Measurements from ENCODE around the gene GSTA3.
A peak's percentile ranks its signal among the peaks of the same experiment; 100 is the strongest.
"Not testable (repeated sequence)": the region's sequence is repeated elsewhere in the genome, so short reads cannot be mapped to it uniquely, and the experiment has no call there.

Gene GSTA3

DNA sequence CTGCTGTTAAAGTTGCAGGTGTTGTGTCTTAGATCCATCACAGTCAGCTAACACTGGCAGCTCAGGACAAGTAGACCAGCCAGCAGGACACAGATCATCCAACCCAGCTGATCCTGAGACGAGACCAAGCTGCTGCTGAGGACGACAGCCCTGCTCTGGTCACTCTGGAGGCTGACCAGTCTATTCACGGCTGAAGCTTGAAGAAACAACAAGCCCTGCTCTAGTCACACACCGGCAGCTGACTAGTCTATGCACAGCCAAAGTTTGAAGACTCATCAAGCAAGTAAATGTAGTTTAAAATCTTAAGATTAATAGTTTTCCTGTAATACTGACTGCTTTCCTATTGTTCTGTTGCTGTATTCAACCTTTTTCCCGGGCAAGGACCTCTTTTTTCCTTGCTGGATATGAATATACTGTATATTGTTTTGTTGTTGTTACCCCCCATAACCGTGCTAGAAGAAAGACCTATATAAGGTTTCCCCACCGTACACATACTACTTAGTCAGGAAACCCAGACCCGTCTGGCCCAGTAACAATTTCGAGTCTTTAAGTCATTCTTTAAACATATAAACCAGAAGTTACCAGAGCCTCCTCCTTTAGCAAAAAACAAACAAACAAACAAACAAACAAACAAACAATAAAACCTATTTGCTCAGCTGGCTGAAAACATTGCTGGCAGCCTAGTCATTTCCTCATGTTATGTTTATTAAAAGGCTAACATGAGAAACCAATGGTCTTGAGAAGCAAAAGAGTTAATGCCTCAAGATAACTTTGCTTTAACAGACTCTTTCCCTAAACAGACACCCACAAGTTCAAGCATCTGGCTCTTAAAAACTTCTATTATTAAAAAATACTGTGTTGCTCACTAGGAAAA is 16.7 kb upstream of the GSTA3 start:
- in situ Hi-C loops (cut with MboI; ENCODE audit: low sequenced_read_pairs), result no loop called here
- no peak overlapping the region for H3K4me3 ChIP-seq
- no peak for DNase-seq (ENCODE audit: low spot score in 2 of 2)

GRCh38 chr6:52925042-52925441 is 15.5 kb upstream of the GSTA3 start:
- in situ Hi-C loops (cut with MboI; ENCODE audit: low sequenced_read_pairs), result no loop called here
- Histone ChIP-seq H3K27me3 (ENCODE audit: low read depth) (no peaks in the 10 kb centered on the region), H3K4me3 (no peak overlapping the region), H3K4me1 (peaks cover 45% of the 10 kb centered on the region), H3K9me3 (no peaks in the 10 kb centered on the region; the same call in 1 of the 2 replicates), H3K36me3 (replicated peaks) (no peaks in the 10 kb centered on the region)
- peak in 1 of 2 experiments; percentile 22 for DNase-seq (ENCODE audit: low spot score in 2 of 2)

More for the DNA sequence above, 16.7 kb upstream of the GSTA3 start:
- Histone ChIP-seq H3K9me3 (no peaks in the 10 kb centered on the region; the same call in 1 of the 2 replicates), H3K27me3 (ENCODE audit: low read depth) (no peaks in the 10 kb centered on the region), H3K4me1 (peaks cover 45% of the 10 kb centered on the region), H3K36me3 (replicated peaks) (no peaks in the 10 kb centered on the region)

DNA sequence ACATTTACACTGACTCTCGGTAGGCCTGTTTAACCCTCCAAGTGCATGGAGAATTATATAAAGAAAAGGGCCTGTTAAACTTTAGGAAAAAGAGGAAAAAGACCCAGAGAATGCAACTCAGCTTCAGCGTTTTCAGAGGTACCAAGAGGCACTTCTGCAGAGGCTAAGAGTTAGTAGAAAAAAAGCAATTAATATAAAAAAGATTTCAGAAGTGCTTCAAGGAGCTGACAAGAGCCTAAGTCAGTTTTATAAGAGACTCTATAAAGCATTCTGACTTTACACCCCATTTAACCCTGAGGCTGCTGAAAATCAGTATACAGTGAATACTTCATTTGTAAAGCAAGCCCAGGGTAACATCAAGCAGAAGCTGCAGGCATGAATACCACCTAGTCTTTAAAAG is 14.2 kb upstream of the GSTA3 start:
- H3K4me3 ChIP-seq; DNase-seq (ENCODE audit: low spot score in 2 of 2); in situ Hi-C loops (cut with MboI; ENCODE audit: low sequenced_read_pairs); H3K27me3 ChIP-seq (ENCODE audit: low read depth); H3K9me3 ChIP-seq; H3K36me3 ChIP-seq (replicated peaks): not testable (repeated sequence)
- peaks cover 56% of the 10 kb centered on the region for H3K4me1 ChIP-seq

DNA sequence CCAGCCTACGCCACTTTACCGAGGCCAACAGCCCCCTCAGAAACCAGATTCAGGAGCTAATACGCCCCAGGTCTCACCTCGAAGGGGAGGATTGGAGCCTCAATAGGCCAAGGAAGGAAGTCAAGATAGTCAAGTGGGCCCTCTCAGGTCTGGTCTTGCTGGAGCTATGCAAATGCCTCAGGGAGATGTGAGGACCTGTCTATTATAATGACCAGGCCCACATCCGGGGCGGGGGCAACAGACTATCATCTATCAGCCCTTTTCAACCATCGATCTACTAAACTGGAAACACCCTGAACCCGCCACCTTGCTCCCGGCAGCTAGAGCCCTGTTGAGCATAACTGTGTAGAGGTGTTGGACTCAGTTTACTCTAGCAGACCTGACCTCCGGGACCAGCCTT is 12.7 kb upstream of the GSTA3 start:
- H3K4me1 ChIP-seq, result peaks cover 61% of the 10 kb centered on the region
- no peaks in the 10 kb centered on the region for H3K27me3 ChIP-seq (ENCODE audit: low read depth)
- DNase-seq (ENCODE audit: low spot score in 2 of 2), result peak in 1 of 2 experiments; percentile 53
- in situ Hi-C loops (cut with MboI; ENCODE audit: low sequenced_read_pairs), result no loop called here
- no peak overlapping the region for H3K4me3 ChIP-seq
- H3K9me3 ChIP-seq, result no peaks in the 10 kb centered on the region
- no peaks in the 10 kb centered on the region for H3K36me3 ChIP-seq (replicated peaks)

DNA sequence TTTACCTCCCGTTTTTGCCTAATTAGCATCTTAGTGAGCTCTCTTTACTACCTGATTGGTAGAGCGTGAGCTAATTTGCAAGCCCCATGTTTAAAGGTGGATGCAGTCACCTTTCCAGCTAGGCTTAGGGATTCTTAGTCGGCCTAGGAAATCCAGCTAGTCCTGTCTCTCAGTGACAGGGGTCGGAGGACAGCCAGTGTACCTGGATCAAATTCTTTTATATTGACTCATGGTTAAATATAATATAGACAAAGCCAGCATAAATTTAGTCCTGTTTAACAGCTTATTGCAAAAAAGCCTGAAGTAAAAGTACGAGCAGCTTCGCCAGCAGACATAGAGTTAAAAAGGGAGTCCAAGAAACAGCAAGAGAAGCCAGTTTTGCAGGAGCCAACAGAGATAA is 12.2 kb upstream of the GSTA3 start:
- Histone ChIP-seq H3K4me1 (peaks cover 59% of the 10 kb centered on the region), H3K4me3 (no peak overlapping the region), H3K36me3 (replicated peaks) (no peaks in the 10 kb centered on the region), H3K9me3 (no peaks in the 10 kb centered on the region), H3K27me3 (ENCODE audit: low read depth) (no peaks in the 10 kb centered on the region)
- in situ Hi-C loops (cut with MboI; ENCODE audit: low sequenced_read_pairs), result no loop called here
- no peak for DNase-seq (ENCODE audit: low spot score in 2 of 2)

GRCh38 chr6:52919511-52919910 is 10.0 kb upstream of the GSTA3 start:
- H3K4me3 ChIP-seq; H3K36me3 ChIP-seq (replicated peaks); in situ Hi-C loops (cut with MboI; ENCODE audit: low sequenced_read_pairs); DNase-seq (ENCODE audit: low spot score in 2 of 2); H3K27me3 ChIP-seq (ENCODE audit: low read depth); H3K9me3 ChIP-seq: not testable (repeated sequence)
- peaks cover 42% of the 10 kb centered on the region for H3K4me1 ChIP-seq

DNA sequence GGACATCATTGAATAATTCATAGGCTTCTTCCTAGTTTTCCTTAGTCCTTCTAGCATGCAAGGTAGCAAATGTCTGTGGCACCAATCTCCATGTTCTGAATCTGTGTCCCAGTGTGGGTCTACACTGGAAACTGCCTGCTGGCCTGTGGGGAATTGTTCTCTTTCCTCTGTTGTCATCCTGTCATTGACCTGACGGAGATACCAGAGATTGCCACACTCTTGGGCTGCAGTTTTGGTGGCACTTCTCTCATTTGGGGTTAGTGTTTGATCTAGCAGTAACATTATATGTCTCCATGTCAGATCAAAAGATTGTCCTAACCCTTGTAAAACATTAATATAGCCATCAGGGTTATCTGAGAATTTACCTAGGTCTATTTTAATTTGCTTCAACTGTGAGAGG is 9.3 kb upstream of the GSTA3 start:
- H3K36me3 ChIP-seq (replicated peaks); DNase-seq (ENCODE audit: low spot score in 2 of 2); H3K27me3 ChIP-seq (ENCODE audit: low read depth); H3K9me3 ChIP-seq; H3K4me3 ChIP-seq; in situ Hi-C loops (cut with MboI; ENCODE audit: low sequenced_read_pairs): not testable (repeated sequence)
- H3K4me1 ChIP-seq, result peaks cover 35% of the 10 kb centered on the region

GRCh38 chr6:52918027-52918686 is 8.7 kb upstream of the GSTA3 start:
- peaks cover 30% of the 10 kb centered on the region for H3K4me1 ChIP-seq
- H3K4me3 ChIP-seq; H3K36me3 ChIP-seq (replicated peaks); H3K27me3 ChIP-seq (ENCODE audit: low read depth); H3K9me3 ChIP-seq; in situ Hi-C loops (cut with MboI; ENCODE audit: low sequenced_read_pairs): not testable (repeated sequence)
- peak; percentile 76 to 86 for DNase-seq (ENCODE audit: low spot score in 2 of 2)

DNA sequence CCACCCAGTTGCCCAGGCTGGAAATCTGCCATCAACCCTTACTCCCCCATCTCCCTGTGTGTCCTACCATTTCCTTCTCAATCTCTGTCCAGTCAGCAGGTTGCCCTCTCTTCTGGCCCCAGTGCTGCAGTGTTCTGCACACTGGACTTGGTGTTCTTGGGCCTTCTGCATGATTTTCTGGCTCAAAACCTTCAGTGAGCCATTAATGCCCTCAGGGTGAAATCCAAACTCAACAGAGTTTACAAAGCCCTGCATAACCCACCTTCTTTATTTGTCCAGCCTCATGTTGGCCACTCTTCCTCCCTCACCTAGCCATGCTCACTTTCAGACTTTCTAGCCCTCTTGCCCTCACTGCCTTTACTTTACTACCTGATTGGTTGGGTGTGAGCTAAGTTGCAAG is 5.0 kb upstream of the GSTA3 start:
- Histone ChIP-seq H3K4me3 (no peak overlapping the region), H3K9me3 (peaks cover 2% of the 10 kb centered on the region; the same call in 1 of the 2 replicates), H3K36me3 (replicated peaks) (no peaks in the 10 kb centered on the region), H3K27me3 (ENCODE audit: low read depth) (no peaks in the 10 kb centered on the region), H3K4me1 (peaks cover 19% of the 10 kb centered on the region)
- in situ Hi-C loops (cut with MboI; ENCODE audit: low sequenced_read_pairs), result no loop called here
- DNase-seq (ENCODE audit: low spot score in 2 of 2), result no peak

DNA sequence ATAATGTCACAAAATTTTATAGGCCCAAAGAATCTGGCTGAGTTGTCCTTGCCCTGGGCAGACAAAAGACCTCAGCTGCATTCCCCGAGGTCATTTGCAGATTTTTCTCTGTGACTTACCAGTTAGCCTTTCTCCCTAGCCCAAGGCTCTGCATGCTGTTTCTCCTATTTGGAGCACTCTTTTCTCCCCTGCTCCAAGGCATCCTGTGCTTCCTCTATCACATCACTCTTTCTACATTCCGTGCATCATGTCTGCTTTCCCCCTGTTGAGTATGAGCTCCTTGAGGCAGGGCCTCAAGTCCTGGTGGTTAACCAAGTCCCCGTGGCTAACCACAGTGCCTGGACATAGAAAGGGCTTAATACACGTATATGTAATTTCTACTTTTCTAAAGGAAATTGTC is 593 bp upstream of the GSTA3 start:
- Histone ChIP-seq H3K4me1 (peaks cover 18% of the 10 kb centered on the region), H3K4me3 (no peak overlapping the region), H3K36me3 (replicated peaks) (no peaks in the 10 kb centered on the region), H3K27me3 (ENCODE audit: low read depth) (no peaks in the 10 kb centered on the region), H3K9me3 (peaks cover 2% of the 10 kb centered on the region; the same call in 1 of the 2 replicates)
- in situ Hi-C loops (cut with MboI; ENCODE audit: low sequenced_read_pairs), result no loop called here
- DNase-seq (ENCODE audit: low spot score in 2 of 2), result no peak

- Histone ChIP-seq H3K9me3 (peaks cover 2% of the 10 kb centered on the region; the same call in 1 of the 2 replicates), H3K27me3 (ENCODE audit: low read depth) (no peaks in the 10 kb centered on the region), H3K4me1 (peaks cover 18% of the 10 kb centered on the region), H3K4me3 (no peak overlapping the region), H3K36me3 (replicated peaks) (no peaks in the 10 kb centered on the region)
- DNase-seq (ENCODE audit: low spot score in 2 of 2), result no peak
- in situ Hi-C loops (cut with MboI; ENCODE audit: low sequenced_read_pairs), result no loop called here
These were observed 367 bp downstream of the GSTA3 start for GRCh38 chr6:52909131-52909530.

DNA sequence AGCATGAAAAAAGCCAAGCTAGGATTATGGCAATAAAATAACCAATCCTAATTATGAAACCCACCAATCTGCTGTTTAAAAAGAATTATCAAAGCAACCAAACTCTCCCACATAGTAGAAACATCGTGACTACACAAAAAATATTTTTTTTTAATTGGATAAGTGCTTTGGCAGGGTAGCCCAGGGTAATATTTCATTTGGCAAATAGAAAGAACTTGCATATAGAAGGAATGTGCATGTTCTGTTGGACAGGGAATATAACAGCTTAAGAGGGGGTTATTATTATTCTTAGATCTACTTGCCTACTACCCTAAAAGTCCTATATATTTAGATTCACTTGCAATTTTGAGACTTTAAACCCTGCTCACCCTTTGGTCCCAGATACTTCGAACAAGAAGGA is 972 bp downstream of the GSTA3 start:
- H3K9me3 ChIP-seq, result peaks cover 2% of the 10 kb centered on the region; the same call in 1 of the 2 replicates
- H3K36me3 ChIP-seq (replicated peaks), result no peaks in the 10 kb centered on the region
- peaks cover 18% of the 10 kb centered on the region for H3K4me1 ChIP-seq
- H3K27me3 ChIP-seq (ENCODE audit: low read depth), result no peaks in the 10 kb centered on the region
- no peak overlapping the region for H3K4me3 ChIP-seq
- no peak for DNase-seq (ENCODE audit: low spot score in 2 of 2)
- in situ Hi-C loops (cut with MboI; ENCODE audit: low sequenced_read_pairs), result no loop called here

GRCh38 chr6:52904562-52905279 is 4.8 kb downstream of the GSTA3 start:
- Histone ChIP-seq H3K9me3 (peaks cover 1% of the 10 kb centered on the region; the same call in 1 of the 2 replicates), H3K27me3 (ENCODE audit: low read depth) (no peaks in the 10 kb centered on the region), H3K4me3 (no peak overlapping the region), H3K4me1 (peaks cover 12% of the 10 kb centered on the region), H3K36me3 (replicated peaks) (no peaks in the 10 kb centered on the region)
- DNase-seq (ENCODE audit: low spot score in 2 of 2), result peak in 1 of 2 experiments; percentile 33
- in situ Hi-C loops (cut with MboI; ENCODE audit: low sequenced_read_pairs), result no loop called here

GRCh38 chr6:52900536-52900935 is 9.0 kb downstream of the GSTA3 start:
- Histone ChIP-seq H3K36me3 (replicated peaks) (no peaks in the 10 kb centered on the region), H3K4me1 (no peaks in the 10 kb centered on the region), H3K4me3 (no peak overlapping the region), H3K9me3 (no peaks in the 10 kb centered on the region), H3K27me3 (ENCODE audit: low read depth) (no peaks in the 10 kb centered on the region)
- in situ Hi-C loops (cut with MboI; ENCODE audit: low sequenced_read_pairs), result no loop called here
- DNase-seq (ENCODE audit: low spot score in 2 of 2), result no peak

Measured in HAP-1 (cell line).